Right cardiac atrium (tissue), 5 donors: ENCODE data around the gene ISG20. TPM values are rescaled to one million over a fixed set of nuclear protein-coding genes. Genes with fewer than 3 reads are reported as not detected.

ENCODE experiments used
- ATAC-seq, 2 donors: fragments of 200-7000 bp; cut with Tn5 transposase; one replicate each; pipeline versions ENCODE4 v1.8.0 to v1.9.1; 2020; ENCODE audit warnings: moderate library complexity in 2 of 2, mild to moderate bottlenecking in 1 of 2
- DNase-seq, 3 donors: peaks; one replicate each; pipeline ENCODE4 v3.0.0-alpha.2; 2020
- H3K27ac ChIP-seq: one replicate; pipeline ENCODE4 v1.5.1; 2013; ENCODE audit warnings: mild to moderate bottlenecking, low read length, control low read depth, moderate library complexity
- H3K27me3 ChIP-seq: one replicate; pipeline ENCODE4 v1.6.1; 2013; ENCODE audit not compliant: control insufficient read depth, insufficient read depth
- H3K4me1 ChIP-seq: one replicate; pipeline ENCODE4 v1.6.1; 2013; ENCODE audit warnings: low read length; ENCODE audit not compliant: control insufficient read depth, insufficient read depth
- H3K4me3 ChIP-seq: one replicate; pipeline ENCODE4 v1.5.1; 2013; ENCODE audit warnings: low read length, control low read depth
- H3K9me3 ChIP-seq: one replicate; pipeline ENCODE4 v1.6.1; 2013; ENCODE audit warnings: low read length; ENCODE audit not compliant: control insufficient read depth
- WGBS: extraction: QIAGEN DNeasy Blood & Tissue Kit; methylation state at CpG from one replicate; pipeline ENCODE4 v1.1.7; 2013; 5-methylcytosine and 5-hydroxymethylcytosine counted together
- intact Hi-C, 4 donors: fragments of 100-400 bp; cut with DNase I; formaldehyde crosslinking; loops; one replicate each; pipeline versions ENCODE4 v1.11.0 to v1.14.0; 2022 to 2023
- polyA plus RNA-seq: library from polyadenylated mRNA; stranded (reverse); fragments of 200-250 nt; gene quantifications from one replicate; pipeline ENCODE4 v1.2.3, GENCODE V29; 2013
- total RNA-seq, 4 donors: library from RNA; stranded (reverse); fragmentation: NEBNext Ultra II Directional; extraction: Animal tissue kit (Norgen Biotek cat#: 25700); gene quantifications; one replicate each; pipeline ENCODE4 v1.2.1, GENCODE V29; 2021
- donor health status: healthy with polysubstance abuse.
- donor health status: DM: no; HTN: yes; CAD: no.
- donor health status: DM: no; HTN: no; CAD: no.
- donor health status: DM: no; HTN: yes; CAD: no; lungs with severe emphysema.
- donor health status: DM: yes; HTN: yes; CAD: no.

Gene ISG20
- total and polyA plus RNA-seq, 5 donors = 3.4 to 5.8 (median 5.3) TPM

GRCh38 chr15:88620995-88621772, 17.6 kb upstream of the ISG20 start, which contains the start of gene AEN:
AEN (plus strand) TSS chr15:88621340; CDS start chr15:88626210, 4,870 bp downstream.
- peak within 1 kb of the TSS; percentile 56 for H3K4me3 ChIP-seq
- no peaks in the 10 kb centered on the region for H3K9me3 ChIP-seq
- WGBS = under 1% methylated on average over 71 of the region's 71 CpGs
- intact Hi-C loops = loop anchor here in 2 of 4 donors (5.0 to 10.0 kb wide), 2 partner anchors 149 to 214 kb away; no protein-coding TSS in a partner anchor
- H3K27me3 ChIP-seq = no peaks in the 10 kb centered on the region
- peak; percentile 96 to 98 (median 98) for DNase-seq
- ATAC-seq = peak; percentile 99
- no peaks in the 10 kb centered on the region for H3K4me1 ChIP-seq
- peak within 1 kb of the TSS; percentile 26 for H3K27ac ChIP-seq

GRCh38 chr15:88621789-88622604, 16.8 kb upstream of the ISG20 start:
- no peaks in the 10 kb centered on the region for H3K4me1 ChIP-seq
- intact Hi-C loops = loop anchor here in 2 of 4 donors (5.0 to 10.0 kb wide), 2 partner anchors 150 to 213 kb away; no protein-coding TSS in a partner anchor

GRCh38 chr15:88622605-88622975, 16.2 kb upstream of the ISG20 start:
- H3K27ac ChIP-seq = no peak overlapping the region
- H3K27me3 ChIP-seq = no peaks in the 10 kb centered on the region
- no peaks in the 10 kb centered on the region for H3K4me1 ChIP-seq
- DNase-seq = no peak
- intact Hi-C loops = loop anchor here in 2 of 4 donors (5.0 to 10.0 kb wide), 2 partner anchors 150 to 212 kb away; no protein-coding TSS in a partner anchor
- H3K4me3 ChIP-seq = no peak overlapping the region
- ATAC-seq = no peak
- WGBS = 67% methylated on average over 5 of the region's 5 CpGs
- H3K9me3 ChIP-seq = no peaks in the 10 kb centered on the region

More at GRCh38 chr15:88621789-88622604, 16.8 kb upstream of the ISG20 start:
- DNase-seq (no peak), ATAC-seq (peak in 1 of 2 donors; percentile 8)
- Histone ChIP-seq H3K27ac (peak overlapping the region; percentile 26), H3K4me3 (peak overlapping the region; percentile 56), H3K27me3 (no peaks in the 10 kb centered on the region), H3K9me3 (no peaks in the 10 kb centered on the region)
- WGBS = 20% methylated on average over 17 of the region's 17 CpGs

GRCh38 chr15:88623061-88623460, 15.8 kb upstream of the ISG20 start:
- H3K4me3 ChIP-seq = no peak overlapping the region
- intact Hi-C loops = loop anchor here in 2 of 4 donors (5.0 to 10.0 kb wide), 2 partner anchors 151 to 212 kb away; no protein-coding TSS in a partner anchor
- 97% methylated on average over 2 of the region's 2 CpGs for WGBS

GRCh38 chr15:88623632-88624031, 15.2 kb upstream of the ISG20 start:
- Histone ChIP-seq H3K27ac (no peak overlapping the region), H3K27me3 (no peaks in the 10 kb centered on the region), H3K4me1 (no peaks in the 10 kb centered on the region), H3K4me3 (no peak overlapping the region), H3K9me3 (no peaks in the 10 kb centered on the region)
- WGBS = 97% methylated on average over 3 of the region's 3 CpGs
- ATAC-seq (no peak), DNase-seq (no peak)
- intact Hi-C loops = loop anchor here in 2 of 4 donors (5.0 to 10.0 kb wide), 2 partner anchors 151 to 211 kb away; no protein-coding TSS in a partner anchor

More at GRCh38 chr15:88623061-88623460, 15.8 kb upstream of the ISG20 start:
- Histone ChIP-seq H3K4me1 (no peaks in the 10 kb centered on the region), H3K27me3 (no peaks in the 10 kb centered on the region), H3K9me3 (no peaks in the 10 kb centered on the region), H3K27ac (no peak overlapping the region)
- ATAC-seq (no peak), DNase-seq (no peak)

GRCh38 chr15:88624156-88624970, 14.5 kb upstream of the ISG20 start:
- 63% methylated on average over 19 of the region's 19 CpGs for WGBS
- DNase-seq (no peak), ATAC-seq (peak; percentile 26 to 34)
- H3K4me3 ChIP-seq = no peak overlapping the region
- no peaks in the 10 kb centered on the region for H3K9me3 ChIP-seq
- H3K27ac ChIP-seq = no peak overlapping the region
- H3K4me1 ChIP-seq = no peaks in the 10 kb centered on the region
- intact Hi-C loops = loop anchor here in 2 of 4 donors (5.0 to 10.0 kb wide), 2 partner anchors 152 to 210 kb away; no protein-coding TSS in a partner anchor
- H3K27me3 ChIP-seq = no peaks in the 10 kb centered on the region

GRCh38 chr15:88624971-88625490, 13.8 kb upstream of the ISG20 start:
- ATAC-seq = no peak
- peaks cover under 1% of the 10 kb centered on the region for H3K4me1 ChIP-seq
- no peaks in the 10 kb centered on the region for H3K9me3 ChIP-seq
- H3K4me3 ChIP-seq = no peak overlapping the region
- H3K27me3 ChIP-seq = no peaks in the 10 kb centered on the region
- WGBS = 84% methylated on average over 9 of the region's 9 CpGs
- no peak for DNase-seq
- intact Hi-C loops = loop anchor here in 2 of 4 donors (5.0 to 10.0 kb wide), 2 partner anchors 153 to 210 kb away; no protein-coding TSS in a partner anchor
- no peak overlapping the region for H3K27ac ChIP-seq

- intact Hi-C loops = loop anchor here in 1 of 4 donors (10.0 kb wide), 1 partner anchor 209 kb away; no protein-coding TSS in a partner anchor
- WGBS = 91% methylated on average over 23 of the region's 23 CpGs
- Histone ChIP-seq H3K27ac (no peak overlapping the region), H3K4me1 (peaks cover 2% of the 10 kb centered on the region), H3K27me3 (no peaks in the 10 kb centered on the region), H3K4me3 (no peak overlapping the region), H3K9me3 (no peaks in the 10 kb centered on the region)
- no peak for DNase-seq
- no peak for ATAC-seq
Measured at GRCh38 chr15:88625943-88626741, 12.7 kb upstream of the ISG20 start.

- intact Hi-C loops = loop anchor here in 1 of 4 donors (10.0 kb wide), 1 partner anchor 207 kb away; no protein-coding TSS in a partner anchor
- 95% methylated on average over 1 of the region's 1 CpG for WGBS
- no peak for ATAC-seq
Measured at GRCh38 chr15:88627463-88627862, 11.4 kb upstream of the ISG20 start.

More at GRCh38 chr15:88627463-88627862, 11.4 kb upstream of the ISG20 start:
- no peak for DNase-seq
- no peak overlapping the region for H3K27ac ChIP-seq
- H3K9me3 ChIP-seq = no peaks in the 10 kb centered on the region
- peaks cover 2% of the 10 kb centered on the region for H3K4me1 ChIP-seq
- no peaks in the 10 kb centered on the region for H3K27me3 ChIP-seq
- H3K4me3 ChIP-seq = no peak overlapping the region
